ENCODE data around the gene DRC1. TPM values are rescaled to one million over a fixed set of nuclear protein-coding genes. Genes with fewer than 3 reads are reported as not detected.

Gene DRC1
- total RNA-seq, 2 experiments from 2014 or later, result not detected

GRCh38 chr2:26472821-26473655, 71.3 kb downstream of the DRC1 start:
- no peak for DNase-seq
- POLR2A ChIA-PET, result no interaction called here
- peaks cover 36% of the 10 kb centered on the region for H3K36me3 Mint-ChIP-seq (ENCODE audit: low read depth)
- no peak overlapping the region for H3K27ac Mint-ChIP-seq
- H3K4me3 Mint-ChIP-seq, result no peak overlapping the region
- no peaks in the 10 kb centered on the region for H3K27me3 Mint-ChIP-seq
- H3K9me3 Mint-ChIP-seq, result peaks cover 14% of the 10 kb centered on the region
- CTCF ChIA-PET, result no interaction called here
- peaks cover 11% of the 10 kb centered on the region for H3K4me1 Mint-ChIP-seq

- H3K27ac Mint-ChIP-seq, result no peak overlapping the region
- ChIA-PET CTCF (interaction anchor here (0.5 kb wide), 1 partner anchor 435 kb away, joined by 6 read pairs; no protein-coding TSS in a partner anchor), POLR2A (no interaction called here)
Measured at GRCh38 chr2:26473796-26474195, 72.1 kb downstream of the DRC1 start.

GRCh38 chr2:26474261-26474785, 72.6 kb downstream of the DRC1 start:
- Mint-ChIP-seq H3K27ac (no peak overlapping the region), H3K36me3 (ENCODE audit: low read depth) (peaks cover 28% of the 10 kb centered on the region), H3K4me3 (no peak overlapping the region), H3K27me3 (no peaks in the 10 kb centered on the region), H3K9me3 (peaks cover 10% of the 10 kb centered on the region), H3K4me1 (peaks cover 12% of the 10 kb centered on the region)
- POLR2A ChIA-PET, result no interaction called here
- CTCF ChIA-PET, result no interaction called here
- DNase-seq, result no peak

More at GRCh38 chr2:26473796-26474195, 72.1 kb downstream of the DRC1 start:
- Mint-ChIP-seq H3K4me1 (peaks cover 12% of the 10 kb centered on the region), H3K4me3 (no peak overlapping the region), H3K9me3 (peaks cover 12% of the 10 kb centered on the region), H3K36me3 (ENCODE audit: low read depth) (peaks cover 32% of the 10 kb centered on the region), H3K27me3 (no peaks in the 10 kb centered on the region)
- no peak for DNase-seq

GRCh38 chr2:26475037-26475436, 73.3 kb downstream of the DRC1 start:
- no peak overlapping the region for H3K4me3 Mint-ChIP-seq
- peaks cover 6% of the 10 kb centered on the region for H3K9me3 Mint-ChIP-seq
- no peaks in the 10 kb centered on the region for H3K27me3 Mint-ChIP-seq
- no peak for DNase-seq
- POLR2A ChIA-PET, result no interaction called here
- no peak overlapping the region for H3K27ac Mint-ChIP-seq
- CTCF ChIA-PET, result no interaction called here
- peaks cover 22% of the 10 kb centered on the region for H3K36me3 Mint-ChIP-seq (ENCODE audit: low read depth)
- peaks cover 12% of the 10 kb centered on the region for H3K4me1 Mint-ChIP-seq

GRCh38 chr2:26475832-26476501, 74.2 kb downstream of the DRC1 start:
- ChIA-PET POLR2A (no interaction called here), CTCF (no interaction called here)
- H3K4me3 Mint-ChIP-seq, result no peak overlapping the region

GRCh38 chr2:26477126-26477910, 75.6 kb downstream of the DRC1 start:
- POLR2A ChIA-PET, result interaction anchor here (0.8 to 1.7 kb wide), 4 partner anchors 9 to 24 kb away, joined by 3 to 5 read pairs (median 4); no protein-coding TSS in a partner anchor
- Mint-ChIP-seq H3K9me3 (no peaks in the 10 kb centered on the region), H3K4me3 (peak overlapping the region; percentile 78), H3K27me3 (no peaks in the 10 kb centered on the region), H3K36me3 (ENCODE audit: low read depth) (peaks cover 4% of the 10 kb centered on the region), H3K27ac (peak overlapping the region; percentile 75), H3K4me1 (peaks cover 12% of the 10 kb centered on the region)
- peak; percentile 56 for DNase-seq
- CTCF ChIA-PET, result interaction anchor here (0.9 to 1.8 kb wide), 4 partner anchors 8 to 100 kb away, joined by 3 to 5 read pairs (median 5); no protein-coding TSS in a partner anchor

More at GRCh38 chr2:26475832-26476501, 74.2 kb downstream of the DRC1 start:
- Mint-ChIP-seq H3K4me1 (peaks cover 12% of the 10 kb centered on the region), H3K36me3 (ENCODE audit: low read depth) (peaks cover 15% of the 10 kb centered on the region), H3K27me3 (no peaks in the 10 kb centered on the region), H3K9me3 (peaks cover 6% of the 10 kb centered on the region), H3K27ac (no peak overlapping the region)
- no peak for DNase-seq

GRCh38 chr2:26477911-26478253, 76.2 kb downstream of the DRC1 start, which contains the start of gene OTOF:
OTOF (minus strand) TSS chr2:26478124.
- Mint-ChIP-seq H3K36me3 (ENCODE audit: low read depth) (no peaks in the 10 kb centered on the region), H3K4me3 (peak within 1 kb of the TSS; percentile 78), H3K4me1 (peaks cover 12% of the 10 kb centered on the region), H3K27me3 (peaks cover 2% of the 10 kb centered on the region), H3K9me3 (no peaks in the 10 kb centered on the region), H3K27ac (peak within 1 kb of the TSS; percentile 75)
- ChIA-PET CTCF (interaction anchor here (0.9 to 1.8 kb wide), 4 partner anchors 9 to 100 kb away, joined by 3 to 5 read pairs (median 5); no protein-coding TSS in a partner anchor), POLR2A (interaction anchor here (1.6 to 1.7 kb wide), 2 partner anchors 9 to 14 kb away, joined by 4 to 5 read pairs; no protein-coding TSS in a partner anchor)
- no peak for DNase-seq

- CTCF ChIA-PET, result interaction anchor here (0.9 to 1.8 kb wide), 3 partner anchors 9 to 26 kb away, joined by 3 to 5 read pairs (median 5); no protein-coding TSS in a partner anchor
- Mint-ChIP-seq H3K36me3 (ENCODE audit: low read depth) (no peaks in the 10 kb centered on the region), H3K4me3 (no peak overlapping the region), H3K27me3 (peaks cover 2% of the 10 kb centered on the region), H3K4me1 (peaks cover 12% of the 10 kb centered on the region), H3K27ac (no peak overlapping the region), H3K9me3 (no peaks in the 10 kb centered on the region)
- POLR2A ChIA-PET, result interaction anchor here (1.6 to 1.7 kb wide), 2 partner anchors 8 to 13 kb away, joined by 4 to 5 read pairs; no protein-coding TSS in a partner anchor
- DNase-seq, result no peak
Measured at GRCh38 chr2:26478366-26478765, 76.6 kb downstream of the DRC1 start.

- Mint-ChIP-seq H3K27ac (no peak overlapping the region), H3K9me3 (no peaks in the 10 kb centered on the region), H3K4me1 (peaks cover 12% of the 10 kb centered on the region), H3K36me3 (ENCODE audit: low read depth) (no peaks in the 10 kb centered on the region), H3K4me3 (no peak overlapping the region), H3K27me3 (peaks cover 2% of the 10 kb centered on the region)
- ChIA-PET CTCF (interaction anchor here (1.8 kb wide), 1 partner anchor 25 kb away, joined by 5 read pairs; no protein-coding TSS in a partner anchor), POLR2A (interaction anchor here (1.6 kb wide), 1 partner anchor 8 kb away, joined by 5 read pairs; no protein-coding TSS in a partner anchor)
- DNase-seq, result no peak
Measured at GRCh38 chr2:26479131-26479788, 77.5 kb downstream of the DRC1 start.

- no peaks in the 10 kb centered on the region for H3K36me3 Mint-ChIP-seq (ENCODE audit: low read depth)
- peaks cover 10% of the 10 kb centered on the region for H3K4me1 Mint-ChIP-seq
- POLR2A ChIA-PET, result no interaction called here
- H3K4me3 Mint-ChIP-seq, result no peak overlapping the region
- CTCF ChIA-PET, result no interaction called here
- peaks cover 2% of the 10 kb centered on the region for H3K27me3 Mint-ChIP-seq
- no peak overlapping the region for H3K27ac Mint-ChIP-seq
- no peak for DNase-seq
- no peaks in the 10 kb centered on the region for H3K9me3 Mint-ChIP-seq
Measured at GRCh38 chr2:26479789-26480565, 78.3 kb downstream of the DRC1 start.

GRCh38 chr2:26480566-26481423, 79.1 kb downstream of the DRC1 start:
- H3K27me3 Mint-ChIP-seq, result peaks cover 5% of the 10 kb centered on the region
- no peaks in the 10 kb centered on the region for H3K9me3 Mint-ChIP-seq
- no peak for DNase-seq
- H3K36me3 Mint-ChIP-seq (ENCODE audit: low read depth), result no peaks in the 10 kb centered on the region
- no peak overlapping the region for H3K27ac Mint-ChIP-seq
- POLR2A ChIA-PET, result no interaction called here
- CTCF ChIA-PET, result no interaction called here
- H3K4me1 Mint-ChIP-seq, result peaks cover 10% of the 10 kb centered on the region
- no peak overlapping the region for H3K4me3 Mint-ChIP-seq
